Fibroblast of lung (primary cell): ENCODE results near the gene CCDC144A. TPM values are rescaled to one million over a fixed set of nuclear protein-coding genes. Genes with fewer than 3 reads are reported as not detected.
"Not testable (repeated sequence)": the region's sequence is repeated elsewhere in the genome, so short reads cannot be mapped to it uniquely, and the experiment has no call there.

Source experiments
- DNase-seq, 2 donors: peaks; one replicate each; pipeline versions ENCODE4 v3.0.0 to v3.0.0-alpha.2; 2010; ENCODE audit warnings: low read depth in 2 of 2
- H2AFZ ChIP-seq: 2 replicates; pipeline ENCODE4 v1.5.1; 2012; ENCODE audit warnings: low read length, control low read depth, inconsistent platforms
- H3K27ac ChIP-seq: 2 replicates; pipeline ENCODE4 v1.5.1; 2011; ENCODE audit warnings: low read length, control low read depth; ENCODE audit not compliant: insufficient read depth
- H3K27me3 ChIP-seq: 2 replicates; pipeline ENCODE4 v1.5.1; 2011; ENCODE audit warnings: mild to moderate bottlenecking, low read length; ENCODE audit not compliant: control insufficient read depth, insufficient read depth
- H3K36me3 ChIP-seq: 2 replicates; pipeline ENCODE4 v1.5.1; 2011; ENCODE audit warnings: low read length; ENCODE audit not compliant: control insufficient read depth, insufficient read depth
- H3K4me1 ChIP-seq: 2 replicates; pipeline ENCODE4 v1.5.1; 2011; ENCODE audit warnings: low read length; ENCODE audit not compliant: control insufficient read depth, insufficient read depth; ENCODE audit errors: extremely low read depth
- H3K4me2 ChIP-seq: 2 replicates; pipeline ENCODE4 v1.5.1; 2011; ENCODE audit warnings: low read length, control low read depth; ENCODE audit not compliant: insufficient read depth; ENCODE audit errors: extremely low read depth
- H3K4me3 ChIP-seq, 4 experiments: fragments of 200-600 bp in 1 of 4; sonication (generic) in 1 of 4; replicated peaks in 1 of 4; 2 replicates each; pipeline ENCODE4 v1.5.1; 2011 to 2016; ENCODE audit warnings: low read length in 4 of 4, low read depth in 3 of 4, mild to moderate bottlenecking in 3 of 4, control low read depth in 2 of 4, inconsistent platforms in 1 of 4, mixed read lengths in 1 of 4; ENCODE audit not compliant: insufficient read depth in 1 of 4; ENCODE audit errors: control extremely low read depth in 1 of 4
- H3K79me2 ChIP-seq: 2 replicates; pipeline ENCODE4 v1.5.1; 2012; ENCODE audit warnings: mild to moderate bottlenecking, low read length, inconsistent platforms; ENCODE audit not compliant: control insufficient read depth, insufficient read depth
- H3K9ac ChIP-seq: 2 replicates; pipeline ENCODE4 v1.5.1; 2011; ENCODE audit warnings: mild to moderate bottlenecking, low read length, control low read depth; ENCODE audit not compliant: insufficient read depth
- H3K9me3 ChIP-seq: 2 replicates; pipeline ENCODE4 v1.5.1; 2012; ENCODE audit warnings: low read depth, low read length; ENCODE audit not compliant: control insufficient read depth, insufficient read depth
- H4K20me1 ChIP-seq: 2 replicates; pipeline ENCODE4 v1.5.1; 2011; ENCODE audit warnings: low read length; ENCODE audit not compliant: control insufficient read depth, insufficient read depth; ENCODE audit errors: extremely low read depth
- polyA plus RNA-seq, 2 donors: library from polyadenylated mRNA; depleted of rRNA in 1 of 2; stranded (reverse) in 1 of 2; unstranded in 1 of 2; fragments of >200 nt; gene quantifications; 2 replicates each; pipeline ENCODE4 v1.2.1, GENCODE V29; 2011 to 2012; ENCODE audit warnings: missing spikeins in 1 of 2
- total RNA-seq: library from RNA; depleted of rRNA; stranded (reverse); fragments of >200 nt; gene quantifications from 2 replicates; pipeline ENCODE4 v1.2.1, GENCODE V29; 2014

CCDC144A gene
- total and polyA plus RNA-seq, 2 donors (not counting 1 experiment from before 2014, with no cell fraction given), result 2.5 to 11.7 TPM

DNA sequence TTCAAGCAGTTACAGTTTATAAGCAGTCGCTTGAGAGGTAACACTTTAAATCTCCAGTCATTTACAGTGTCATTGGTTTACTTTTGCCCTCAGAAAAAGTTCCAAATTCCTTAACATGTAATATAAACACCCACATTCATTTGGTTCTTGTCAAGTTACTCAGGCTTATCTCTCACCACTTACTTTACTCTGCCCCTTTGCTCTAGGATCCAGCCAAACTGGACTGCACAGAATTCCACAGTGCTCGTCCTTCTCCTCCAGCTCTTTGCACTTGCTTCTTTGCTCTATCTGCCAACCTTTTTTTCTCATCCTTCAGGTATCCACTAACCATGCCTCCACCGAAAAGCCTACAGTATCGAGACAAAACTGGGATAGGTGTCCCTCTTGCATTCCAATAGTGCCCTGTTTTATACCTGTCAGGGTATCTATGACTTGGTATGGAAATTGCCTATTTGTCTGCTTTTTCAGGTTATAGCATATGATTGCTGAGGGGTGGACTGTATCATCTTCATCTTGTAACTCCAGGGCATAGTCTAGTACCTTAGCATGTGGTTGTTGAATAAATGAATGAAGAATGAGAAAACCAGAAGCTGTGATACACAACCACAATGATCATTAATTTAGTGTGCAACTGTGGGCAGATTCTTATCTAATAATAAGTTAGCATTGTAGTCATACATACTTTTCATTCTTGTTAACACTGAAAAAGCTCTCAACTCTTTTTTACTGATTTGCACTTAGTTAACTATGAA, 82.5 kb downstream of the CCDC144A start:
- not testable (repeated sequence) for H3K79me2 ChIP-seq, H3K4me3 ChIP-seq, H3K9ac ChIP-seq, H2AFZ ChIP-seq, H3K4me2 ChIP-seq, H3K27me3 ChIP-seq, H4K20me1 ChIP-seq, H3K36me3 ChIP-seq, H3K4me1 ChIP-seq, H3K27ac ChIP-seq, H3K9me3 ChIP-seq
- DNase-seq, result peak in 1 of 2 donors; percentile 52

DNA sequence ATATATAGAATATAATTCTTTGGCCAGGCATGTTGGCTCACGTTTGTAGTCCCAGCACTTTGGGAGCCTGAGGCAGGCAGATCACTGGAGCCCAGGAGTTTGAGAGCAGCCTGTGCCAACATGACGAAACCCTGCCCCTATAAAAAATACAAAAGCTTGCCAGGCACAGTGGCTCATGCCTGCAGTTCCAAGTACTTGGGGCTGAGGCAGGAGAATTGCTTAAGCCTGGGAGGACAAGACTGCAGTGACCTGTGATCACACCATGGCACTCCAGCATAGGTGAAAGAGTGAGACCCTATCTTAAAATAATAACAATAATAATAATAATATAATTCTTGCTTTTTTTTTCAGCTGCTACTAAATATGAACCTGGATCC, 83.1 kb downstream of the CCDC144A start:
- H3K27ac ChIP-seq, H3K79me2 ChIP-seq, H3K36me3 ChIP-seq, H3K27me3 ChIP-seq, H2AFZ ChIP-seq, H3K4me3 ChIP-seq, H3K9ac ChIP-seq, H3K4me1 ChIP-seq, H3K4me2 ChIP-seq, H4K20me1 ChIP-seq, H3K9me3 ChIP-seq, DNase-seq: not testable (repeated sequence)

GRCh38 chr17:16787851-16788250, 97.8 kb downstream of the CCDC144A start:
- not testable (repeated sequence) for H2AFZ ChIP-seq, H3K79me2 ChIP-seq, H3K27me3 ChIP-seq, H3K36me3 ChIP-seq, H3K4me2 ChIP-seq, H3K27ac ChIP-seq, H3K4me3 ChIP-seq, DNase-seq, H4K20me1 ChIP-seq, H3K4me1 ChIP-seq, H3K9me3 ChIP-seq, H3K9ac ChIP-seq

GRCh38 chr17:16788889-16789536, 99.0 kb downstream of the CCDC144A start:
- H3K4me1 ChIP-seq, H4K20me1 ChIP-seq, H3K79me2 ChIP-seq, H2AFZ ChIP-seq, H3K9ac ChIP-seq, H3K9me3 ChIP-seq, H3K27me3 ChIP-seq, H3K36me3 ChIP-seq, DNase-seq, H3K4me3 ChIP-seq, H3K27ac ChIP-seq, H3K4me2 ChIP-seq: not testable (repeated sequence)

DNA sequence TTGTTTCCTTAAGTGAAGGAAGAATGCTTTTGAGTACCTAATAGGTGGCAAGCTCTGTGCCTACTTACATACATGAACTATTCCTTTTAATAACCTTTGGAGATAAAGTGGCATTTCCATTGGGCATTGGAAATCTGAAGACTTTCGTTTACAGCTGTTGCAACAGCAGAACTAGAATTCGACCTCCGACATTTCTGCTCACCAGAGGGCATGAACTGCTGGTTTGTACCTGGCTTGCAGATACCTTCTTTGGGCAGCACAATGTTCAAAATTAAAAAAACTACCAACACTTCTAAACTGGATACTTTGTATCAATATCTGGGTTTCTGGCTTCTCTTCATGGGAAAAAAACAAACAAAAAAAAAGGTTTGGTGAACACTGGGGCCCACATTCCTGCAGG, 99.6 kb downstream of the CCDC144A start:
- not testable (repeated sequence) for H3K9ac ChIP-seq, H3K27ac ChIP-seq, H2AFZ ChIP-seq, DNase-seq, H4K20me1 ChIP-seq, H3K79me2 ChIP-seq, H3K4me1 ChIP-seq, H3K36me3 ChIP-seq, H3K9me3 ChIP-seq, H3K4me3 ChIP-seq, H3K27me3 ChIP-seq, H3K4me2 ChIP-seq

DNA sequence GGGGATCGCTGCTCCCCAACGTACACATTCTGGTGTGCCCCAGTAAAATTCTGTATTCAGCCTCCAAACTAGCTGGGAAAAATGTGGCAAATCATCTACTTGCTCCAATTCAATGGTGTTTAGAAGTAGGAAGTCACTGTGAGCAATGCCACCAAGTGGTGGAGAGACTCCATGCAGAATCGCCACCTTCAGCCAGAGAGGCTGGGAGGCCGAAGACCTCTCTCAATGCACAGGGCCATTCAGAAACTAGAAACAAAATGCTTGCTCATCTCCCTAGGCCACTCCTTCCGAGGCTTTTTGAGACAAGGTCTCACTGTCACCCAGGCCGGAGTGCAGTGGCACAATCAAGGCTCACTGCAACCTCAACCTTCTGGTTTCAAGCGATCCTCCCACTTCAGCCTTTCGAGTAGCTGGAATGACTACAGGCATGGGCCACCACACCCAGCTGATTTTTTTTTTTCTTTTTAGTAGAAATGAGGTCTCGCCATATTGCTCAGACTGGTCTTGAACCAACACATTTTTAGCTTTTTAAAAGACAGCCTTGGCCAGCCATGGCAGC, 100.4 kb downstream of the CCDC144A start:
- not testable (repeated sequence) for H4K20me1 ChIP-seq, H3K36me3 ChIP-seq, H3K4me3 ChIP-seq, DNase-seq, H3K9me3 ChIP-seq, H3K79me2 ChIP-seq, H3K4me1 ChIP-seq, H3K27ac ChIP-seq, H2AFZ ChIP-seq, H3K9ac ChIP-seq, H3K27me3 ChIP-seq, H3K4me2 ChIP-seq
